GM19351 (cell line): Measurements from ENCODE around the gene CELF5.
"Not testable (repeated sequence)": the region's sequence is repeated elsewhere in the genome, so short reads cannot be mapped to it uniquely, and the experiment has no call there.

Source experiments
- ATAC-seq: cut with Tn5 transposase; IDR thresholded peaks from one replicate; pipeline ENCODE4 v1.9.1; 2021; ENCODE audit warnings: mild to moderate bottlenecking, moderate library complexity; ENCODE audit not compliant: unreplicated experiment

The CELF5 gene

GRCh38 chr19:3189702-3190469 is 34.6 kb upstream of the CELF5 start:
- ATAC-seq, result no peak

- ATAC-seq, result no peak
Measured at GRCh38 chr19:3190470-3190770, 34.0 kb upstream of the CELF5 start.

GRCh38 chr19:3190921-3191805 is 33.3 kb upstream of the CELF5 start:
- ATAC-seq, result no peak

GRCh38 chr19:3191806-3192104 is 32.7 kb upstream of the CELF5 start:
- ATAC-seq, result not testable (repeated sequence)

- no peak for ATAC-seq
Measured at GRCh38 chr19:3192228-3192635, 32.2 kb upstream of the CELF5 start.

GRCh38 chr19:3192684-3193083 is 31.8 kb upstream of the CELF5 start:
- ATAC-seq, result no peak

- ATAC-seq, result no peak
Measured at GRCh38 chr19:3193256-3194105, 31.0 kb upstream of the CELF5 start.

GRCh38 chr19:3194106-3195087 is 30.1 kb upstream of the CELF5 start:
- ATAC-seq, result no peak

GRCh38 chr19:3196064-3196932 is 28.2 kb upstream of the CELF5 start:
- no peak for ATAC-seq

- ATAC-seq, result no peak
Measured at GRCh38 chr19:3196933-3197205, 27.6 kb upstream of the CELF5 start.

GRCh38 chr19:3198901-3199700 is 25.4 kb upstream of the CELF5 start:
- ATAC-seq, result no peak

- ATAC-seq, result no peak
Measured at GRCh38 chr19:3201072-3201700, 23.3 kb upstream of the CELF5 start.

GRCh38 chr19:3201911-3202310 is 22.6 kb upstream of the CELF5 start:
- ATAC-seq, result no peak

- no peak for ATAC-seq
Measured at GRCh38 chr19:3202346-3202745, 22.1 kb upstream of the CELF5 start.

GRCh38 chr19:3202895-3203294 is 21.6 kb upstream of the CELF5 start:
- ATAC-seq, result not testable (repeated sequence)

GRCh38 chr19:3203805-3204645 is 20.4 kb upstream of the CELF5 start:
- no peak for ATAC-seq

- ATAC-seq, result no peak
Measured at GRCh38 chr19:3204646-3205275, 19.7 kb upstream of the CELF5 start.
